GM19468 (cell line): ENCODE data around the gene SLN.
"Not testable (repeated sequence)": the region's sequence is repeated elsewhere in the genome, so short reads cannot be mapped to it uniquely, and the experiment has no call there.

Source experiments
- ATAC-seq: cut with Tn5 transposase; IDR thresholded peaks from one replicate; pipeline ENCODE4 v1.9.1; 2021; ENCODE audit warnings: mild to moderate bottlenecking, moderate library complexity, moderate number of reproducible peaks; ENCODE audit not compliant: unreplicated experiment; ENCODE audit errors: extremely low read depth

SLN gene

GRCh38 chr11:107711861-107712755 is at the start of gene SLN:
TSS of gene SLN (minus strand) at chr11:107712056.
- no peak for ATAC-seq

DNA sequence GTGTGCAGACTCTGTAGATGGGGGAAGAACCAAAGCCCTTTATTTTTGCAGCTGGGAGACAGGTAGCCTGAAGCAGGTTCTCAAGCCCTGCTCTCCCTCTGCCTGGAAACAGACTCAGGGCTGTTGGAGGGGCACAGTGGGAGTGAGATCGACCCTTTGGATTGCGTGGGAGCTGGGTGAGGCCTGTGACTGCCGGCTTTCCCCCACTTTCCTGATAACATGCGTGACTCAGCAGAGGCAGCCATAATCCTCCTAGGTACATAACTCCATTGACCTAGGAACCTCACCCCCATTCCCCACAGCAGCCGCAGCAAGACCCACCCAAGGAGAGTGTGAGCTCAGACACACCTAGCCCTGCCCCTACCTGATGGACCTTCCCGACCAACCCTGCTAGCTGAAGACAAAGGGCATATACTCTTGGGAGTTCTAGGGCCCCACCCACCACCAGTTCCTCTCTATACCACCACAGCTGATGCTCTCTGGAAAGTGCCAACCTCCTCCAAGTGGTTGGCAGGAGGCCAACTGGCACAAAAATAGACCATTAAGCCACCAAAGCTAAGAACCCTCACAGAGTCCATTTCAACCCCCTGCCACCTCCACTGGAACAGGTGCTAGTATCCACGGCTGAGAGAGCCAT is 47.0 kb upstream of the SLN start:
- not testable (repeated sequence) for ATAC-seq

- ATAC-seq: no peak
Measured at GRCh38 chr11:107757661-107758060, 45.8 kb upstream of the SLN start.

DNA sequence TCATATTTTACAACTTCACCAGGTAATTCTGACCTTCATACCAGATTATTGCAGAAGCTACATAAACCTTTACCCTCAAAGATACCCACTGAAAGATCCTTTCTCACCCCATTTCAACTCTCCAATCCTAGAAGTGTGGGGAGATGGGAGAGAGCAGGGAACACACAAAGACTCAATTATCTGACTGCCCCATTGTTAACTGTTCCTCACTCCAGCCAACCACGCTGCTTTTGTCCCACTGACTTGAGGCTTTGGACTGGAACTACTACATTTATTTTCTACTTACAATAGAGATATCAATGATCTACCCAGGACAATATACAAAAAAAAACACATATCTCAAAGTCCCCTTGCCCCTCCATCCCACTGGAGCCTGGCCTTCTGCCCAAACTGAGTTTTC is 44.7 kb upstream of the SLN start:
- ATAC-seq: no peak

GRCh38 chr11:107752949-107753822 is 41.3 kb upstream of the SLN start:
- ATAC-seq: no peak

- no peak for ATAC-seq
Measured at GRCh38 chr11:107752508-107752907, 40.7 kb upstream of the SLN start.

DNA sequence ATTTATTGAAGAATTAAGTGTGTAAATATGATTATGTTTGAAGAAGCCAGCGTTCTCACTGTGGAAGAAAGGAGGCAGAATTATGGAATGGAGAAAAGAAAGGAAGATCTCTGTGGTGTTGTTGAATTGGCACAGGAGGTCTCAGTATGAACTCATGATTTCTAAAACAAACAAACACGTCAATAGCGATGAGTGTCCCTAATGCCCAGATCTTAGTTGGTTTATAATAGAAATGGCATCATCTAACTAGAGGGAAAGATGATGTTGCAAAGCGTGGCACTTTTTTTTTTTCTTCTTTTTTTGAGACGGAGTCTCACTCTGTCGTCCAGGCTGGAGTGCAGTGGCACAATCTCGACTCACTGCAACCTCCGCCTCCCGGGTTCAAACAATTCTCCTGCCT is 39.2 kb upstream of the SLN start:
- ATAC-seq: no peak

GRCh38 chr11:107750313-107750712 is 38.5 kb upstream of the SLN start:
- ATAC-seq: no peak

GRCh38 chr11:107747622-107748021 is 35.8 kb upstream of the SLN start:
- no peak for ATAC-seq

DNA sequence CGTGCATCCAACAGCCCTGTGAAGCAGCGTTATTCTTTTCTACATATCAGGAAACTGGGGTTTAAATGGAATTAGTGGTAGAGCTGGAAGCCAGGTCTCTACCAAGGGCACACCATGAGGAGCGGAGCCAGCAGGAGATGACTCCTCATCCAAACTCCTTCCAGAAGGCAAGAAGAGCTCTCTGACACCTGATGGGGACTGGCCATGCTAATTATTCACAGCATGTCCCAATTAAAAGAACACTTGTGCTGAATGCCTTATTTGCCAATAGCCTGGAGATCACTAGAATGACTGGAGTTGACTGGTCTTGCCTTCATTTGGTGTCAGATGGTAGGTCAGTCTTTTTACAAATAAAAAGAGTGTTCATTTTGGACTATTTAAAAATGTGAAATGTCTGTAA is 32.9 kb upstream of the SLN start:
- ATAC-seq: no peak

- ATAC-seq: no peak
Measured at GRCh38 chr11:107743191-107743590, 31.3 kb upstream of the SLN start.

- peak; percentile 86 for ATAC-seq
Measured at GRCh38 chr11:107741044-107741823, 29.4 kb upstream of the SLN start.

- ATAC-seq: no peak
Measured at GRCh38 chr11:107740271-107740670, 28.4 kb upstream of the SLN start.

- no peak for ATAC-seq
Measured at GRCh38 chr11:107736546-107736945, 24.7 kb upstream of the SLN start.

DNA sequence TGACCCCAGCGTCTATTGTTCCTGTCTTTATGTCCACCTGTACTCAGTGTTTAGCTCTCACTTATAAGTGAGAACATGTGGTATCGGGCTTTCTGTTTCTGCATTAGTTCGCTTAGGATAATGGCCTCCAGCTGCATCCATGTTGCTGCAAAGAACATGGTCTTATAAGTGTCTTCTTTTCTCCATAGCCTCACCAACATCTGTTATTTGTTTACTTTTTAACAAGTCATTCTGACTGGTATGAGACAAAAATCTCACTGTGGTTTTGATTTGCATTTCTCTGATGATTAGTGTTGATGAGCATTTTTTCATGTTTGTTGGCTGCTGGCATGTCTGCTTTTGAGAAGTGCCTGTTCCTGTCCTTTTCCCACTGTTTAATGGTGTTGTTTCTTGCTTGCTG is 21.7 kb upstream of the SLN start:
- no peak for ATAC-seq

DNA sequence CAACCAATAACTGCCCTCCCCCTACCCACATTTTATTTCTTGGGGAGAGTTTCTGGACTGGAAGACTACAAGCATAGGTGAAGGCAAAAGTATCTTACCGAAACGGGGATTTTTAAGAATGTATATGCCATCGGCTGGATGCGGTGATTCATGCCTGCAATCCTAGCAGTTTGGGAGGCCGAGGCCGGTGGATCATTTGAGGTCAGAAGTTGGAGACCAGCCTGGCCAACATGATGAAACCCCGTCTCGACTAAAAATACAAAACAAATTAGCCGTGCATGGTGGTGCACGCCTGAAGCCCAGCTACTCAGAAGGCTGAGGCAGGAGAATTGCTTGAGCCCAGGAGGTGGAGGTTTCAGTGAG is 20.8 kb upstream of the SLN start:
- ATAC-seq: no peak

- no peak for ATAC-seq
Measured at GRCh38 chr11:107731941-107732688, 20.3 kb upstream of the SLN start.

GRCh38 chr11:107722662-107723061 is 10.8 kb upstream of the SLN start:
- no peak for ATAC-seq

GRCh38 chr11:107721207-107721606 is 9.4 kb upstream of the SLN start:
- ATAC-seq: no peak
